Daoy (cell line): ENCODE results near the gene IP6K2. TPM values are rescaled to one million over a fixed set of nuclear protein-coding genes. Genes with fewer than 3 reads are reported as not detected.

Source experiments
- DNase-seq: peaks from one replicate; pipeline ENCODE4 v3.0.0-alpha.2; 2015; ENCODE audit warnings: low read depth
- total RNA-seq: library from RNA; depleted of rRNA; stranded (reverse); fragments of >200 nt; shearing (Covaris generic); gene quantifications from 2 replicates; pipeline ENCODE4 v1.2.3, GENCODE V29; 2014

Gene IP6K2
- total RNA-seq, 1 experiment from 2014 or later = 38.5 TPM

GRCh38 chr3:48690846-48691458, 26.1 kb downstream of the IP6K2 start:
- DNase-seq = no peak

GRCh38 chr3:48689384-48689783, 27.6 kb downstream of the IP6K2 start:
- no peak for DNase-seq

GRCh38 chr3:48688737-48689075, 28.3 kb downstream of the IP6K2 start:
- no peak for DNase-seq

- no peak for DNase-seq
These were observed 28.8 kb downstream of the IP6K2 start for GRCh38 chr3:48688032-48688736.

GRCh38 chr3:48687220-48687678, 29.8 kb downstream of the IP6K2 start:
- no peak for DNase-seq

GRCh38 chr3:48686538-48687219, 30.3 kb downstream of the IP6K2 start:
- DNase-seq = no peak

- DNase-seq = peak; percentile 87
These were observed 31.2 kb downstream of the IP6K2 start, which contains the start of gene NCKIPSD for GRCh38 chr3:48685603-48686511. TSS of gene NCKIPSD (minus strand) at chr3:48685915. CDS start at chr3:48685807, 108 bp downstream.

- DNase-seq = no peak
These were observed 31.8 kb downstream of the IP6K2 start for GRCh38 chr3:48685293-48685602.

- no peak for DNase-seq
These were observed 32.4 kb downstream of the IP6K2 start for GRCh38 chr3:48684480-48685143.

GRCh38 chr3:48684054-48684349, 33.0 kb downstream of the IP6K2 start:
- DNase-seq = no peak

- no peak for DNase-seq
These were observed 34.2 kb downstream of the IP6K2 start for GRCh38 chr3:48682786-48683185.

GRCh38 chr3:48681974-48682610, 34.9 kb downstream of the IP6K2 start:
- no peak for DNase-seq

- DNase-seq = no peak
These were observed 35.5 kb downstream of the IP6K2 start for GRCh38 chr3:48681541-48681880.

- DNase-seq = no peak
These were observed 36.0 kb downstream of the IP6K2 start for GRCh38 chr3:48680811-48681540.

- DNase-seq = no peak
These were observed 37.3 kb downstream of the IP6K2 start for GRCh38 chr3:48679411-48680391.

- DNase-seq = no peak
These were observed 38.2 kb downstream of the IP6K2 start for GRCh38 chr3:48678566-48679380.

- no peak for DNase-seq
These were observed 39.0 kb downstream of the IP6K2 start for GRCh38 chr3:48678056-48678455.

- no peak for DNase-seq
These were observed 42.5 kb downstream of the IP6K2 start for GRCh38 chr3:48674505-48674904.

- no peak for DNase-seq
These were observed 44.5 kb downstream of the IP6K2 start for GRCh38 chr3:48672522-48672921.
